GM19468 (cell line): Measurements from ENCODE around the gene GRID1.

Experiments
- ATAC-seq: cut with Tn5 transposase; IDR thresholded peaks from one replicate; pipeline ENCODE4 v1.9.1; 2021; ENCODE audit warnings: mild to moderate bottlenecking, moderate library complexity, moderate number of reproducible peaks; ENCODE audit not compliant: unreplicated experiment; ENCODE audit errors: extremely low read depth

GRID1 gene

DNA sequence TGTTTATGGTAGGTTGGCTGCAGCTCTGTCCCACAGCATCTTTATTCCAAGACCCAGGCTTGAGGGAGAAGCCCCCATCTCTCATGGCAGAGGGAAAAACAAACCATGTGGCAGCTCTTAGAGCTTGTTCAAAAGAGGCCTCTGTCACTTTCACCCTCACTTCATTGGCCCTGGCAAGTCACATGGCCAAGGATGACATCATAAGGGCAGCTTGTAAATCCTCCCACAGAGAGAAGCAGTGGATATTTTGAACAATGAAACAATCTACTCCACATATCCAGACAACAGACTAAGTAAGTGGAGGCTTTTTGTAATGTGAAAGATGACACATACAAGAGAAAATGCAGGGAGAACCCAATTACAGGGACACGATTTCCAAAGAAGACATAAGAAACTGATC lies 108.1 kb downstream of the GRID1 start:
- no peak for ATAC-seq

- no peak for ATAC-seq
Observed at GRCh38 chr10:86257683-86258082, 108.9 kb downstream of the GRID1 start.

DNA sequence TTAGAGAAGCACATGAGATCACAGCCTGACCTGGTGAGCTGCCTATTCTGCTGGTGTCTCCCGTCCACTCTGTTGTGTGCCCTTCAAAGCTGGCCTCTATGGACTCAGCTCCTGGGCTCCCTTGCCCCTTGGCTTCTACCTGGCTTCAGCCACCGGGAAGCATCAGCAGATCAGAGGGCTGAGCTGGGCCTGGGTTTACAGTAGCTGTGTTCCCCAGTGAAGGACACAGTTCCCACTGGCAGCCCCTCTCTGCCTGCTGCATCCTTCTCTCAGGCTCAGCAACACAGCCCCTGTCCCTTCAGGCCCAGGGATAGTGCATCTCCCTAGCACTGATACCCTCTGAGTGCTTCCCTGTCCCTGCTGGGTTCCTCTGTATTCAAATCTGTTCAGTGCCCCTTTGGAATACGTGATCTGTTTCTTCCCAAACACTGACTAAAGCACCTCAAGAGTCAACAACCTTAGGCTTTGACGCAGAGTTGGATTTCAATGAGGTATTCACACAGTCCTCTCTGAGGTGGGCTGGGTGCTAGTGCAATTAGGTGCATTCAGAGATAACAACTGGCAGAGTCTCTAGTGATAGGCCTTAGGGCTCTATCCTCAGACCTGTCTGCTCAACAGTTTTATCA lies 109.8 kb downstream of the GRID1 start:
- no peak for ATAC-seq

DNA sequence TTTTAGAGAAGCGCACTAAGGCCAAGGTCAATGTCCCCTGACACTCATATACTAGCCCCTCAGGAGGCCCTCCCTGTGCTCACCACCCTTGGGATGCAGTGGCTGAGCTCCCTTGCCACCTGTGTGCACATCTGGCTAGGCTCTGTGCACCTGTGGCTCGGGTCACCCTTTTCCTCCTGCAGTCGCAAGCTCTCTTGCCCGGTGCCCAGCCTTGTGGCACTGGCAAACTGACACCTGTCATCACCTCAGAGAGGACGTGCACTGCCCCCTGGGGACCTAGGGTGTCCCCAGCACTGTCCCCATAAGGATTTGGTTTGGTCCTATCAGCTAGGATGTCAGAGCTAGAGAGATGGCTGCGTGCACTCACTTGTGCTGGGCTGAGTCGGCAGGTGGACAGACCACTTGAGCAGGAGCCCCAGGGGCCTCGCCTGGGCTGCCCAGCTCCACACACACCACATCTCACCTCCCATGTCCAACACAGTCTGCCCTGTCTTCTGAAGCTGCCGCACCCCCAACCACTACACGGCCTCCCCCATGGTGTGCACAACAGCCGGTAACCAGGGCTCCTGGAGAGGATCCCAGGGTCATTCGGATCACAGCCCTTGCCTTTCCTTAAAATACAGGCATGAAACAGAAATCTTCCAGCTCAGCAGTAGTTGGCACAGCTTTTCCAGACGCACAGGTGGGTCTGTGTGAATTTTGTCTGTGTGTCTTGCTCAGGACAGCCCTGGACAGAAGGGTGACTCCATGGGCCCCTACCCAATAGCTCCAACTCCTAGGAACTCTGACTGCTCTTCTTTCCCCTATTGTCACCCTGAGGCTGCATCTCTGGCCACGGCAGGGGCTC lies 111.0 kb downstream of the GRID1 start:
- ATAC-seq = no peak

DNA sequence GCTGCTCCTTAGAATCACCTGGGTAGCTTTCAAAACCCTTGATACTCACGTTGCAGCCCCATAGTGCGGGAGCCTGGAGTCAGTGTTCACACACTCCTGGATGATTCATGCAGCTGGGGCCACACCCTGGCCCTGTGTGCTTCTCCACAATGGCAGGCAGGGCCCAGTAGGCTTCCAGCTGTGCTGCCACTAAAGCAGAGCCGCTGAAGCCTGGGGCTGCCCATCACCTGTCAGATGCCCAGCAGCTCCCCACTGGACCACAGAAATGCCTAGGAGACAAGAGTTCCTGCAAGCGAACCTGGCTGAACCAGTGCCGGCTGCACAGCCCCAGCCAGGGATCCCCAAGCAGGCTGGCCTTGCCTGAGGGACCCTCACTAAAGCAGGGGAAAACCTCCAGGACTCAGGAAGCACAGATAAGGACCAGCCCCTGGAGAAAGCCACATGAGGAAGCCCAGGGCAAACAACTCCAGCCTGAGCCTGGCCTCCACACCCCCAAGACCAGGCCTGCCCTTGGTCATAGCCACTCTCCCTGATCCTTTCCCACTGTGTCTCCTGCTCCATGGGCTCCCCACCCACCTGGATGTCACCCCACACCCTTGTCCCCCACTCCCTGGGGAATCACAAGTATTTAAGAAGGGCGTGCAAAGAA lies 111.9 kb downstream of the GRID1 start:
- no peak for ATAC-seq

- no peak for ATAC-seq
Observed at GRCh38 chr10:86254081-86254480, 112.5 kb downstream of the GRID1 start.

DNA sequence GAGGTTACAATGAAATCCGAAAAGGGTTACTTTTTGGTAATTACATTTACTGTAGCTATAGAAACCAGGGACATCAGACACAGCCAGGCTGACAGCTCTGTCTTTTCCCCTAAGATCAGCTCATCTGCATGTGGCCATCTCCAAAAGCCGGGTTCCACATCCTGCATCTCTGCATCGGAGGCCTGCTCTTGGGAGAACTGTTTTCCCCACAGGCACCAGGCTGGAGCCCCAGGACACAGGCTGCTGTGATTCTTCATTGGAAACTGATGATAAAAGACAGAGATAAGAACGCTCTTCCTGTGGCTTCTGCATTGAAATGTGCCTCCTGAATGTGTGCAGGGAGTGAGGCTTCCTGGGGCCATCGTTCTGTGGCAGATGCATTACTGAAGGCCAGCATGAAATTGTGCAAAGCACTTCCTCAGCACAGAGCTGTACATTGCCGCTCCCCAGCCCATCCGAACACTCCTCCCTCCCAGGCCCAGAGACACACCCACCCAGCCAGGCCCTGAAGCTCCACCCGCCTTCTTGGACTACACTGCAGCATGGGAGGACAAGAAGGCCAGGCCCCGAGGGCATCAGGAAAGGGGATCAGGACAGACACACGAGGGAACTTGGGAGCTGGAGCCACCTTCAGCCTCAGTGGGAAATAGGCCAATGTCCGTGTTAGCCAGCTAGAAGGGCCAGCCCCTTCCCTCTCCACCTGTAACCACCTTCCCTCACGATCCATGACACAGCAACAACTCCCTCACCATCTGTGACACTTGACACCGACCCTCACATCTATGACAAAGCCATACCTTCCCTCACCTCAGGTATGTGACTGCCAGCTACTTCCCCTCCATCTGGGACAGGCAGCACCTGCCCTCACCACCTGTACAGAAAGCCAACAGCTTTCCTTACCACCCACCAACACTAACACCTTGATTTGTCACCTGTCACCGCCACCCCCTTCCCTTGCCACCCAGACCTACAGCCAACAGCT lies 113.2 kb downstream of the GRID1 start:
- ATAC-seq = no peak

GRCh38 chr10:86252556-86252955 lies 114.0 kb downstream of the GRID1 start:
- ATAC-seq = no peak

DNA sequence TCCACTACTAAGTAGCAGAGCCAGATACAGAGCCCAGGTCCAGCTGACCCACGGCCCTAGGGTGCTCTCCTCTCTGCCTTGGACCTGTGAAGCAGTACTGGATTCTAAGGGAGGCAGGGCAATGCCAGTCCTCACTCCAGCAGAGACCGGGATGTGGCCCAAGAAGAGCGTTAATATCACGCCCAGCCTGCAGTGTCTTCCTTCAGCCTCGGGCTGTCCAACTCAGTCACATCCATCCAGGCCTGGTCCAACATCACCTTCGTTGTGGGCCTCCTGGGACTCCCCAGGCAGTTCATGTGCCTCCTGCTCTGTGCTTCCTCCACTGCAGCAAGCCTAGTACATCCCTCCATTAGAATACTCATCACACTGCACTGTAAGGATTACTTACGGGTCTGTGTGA lies 114.5 kb downstream of the GRID1 start:
- no peak for ATAC-seq

DNA sequence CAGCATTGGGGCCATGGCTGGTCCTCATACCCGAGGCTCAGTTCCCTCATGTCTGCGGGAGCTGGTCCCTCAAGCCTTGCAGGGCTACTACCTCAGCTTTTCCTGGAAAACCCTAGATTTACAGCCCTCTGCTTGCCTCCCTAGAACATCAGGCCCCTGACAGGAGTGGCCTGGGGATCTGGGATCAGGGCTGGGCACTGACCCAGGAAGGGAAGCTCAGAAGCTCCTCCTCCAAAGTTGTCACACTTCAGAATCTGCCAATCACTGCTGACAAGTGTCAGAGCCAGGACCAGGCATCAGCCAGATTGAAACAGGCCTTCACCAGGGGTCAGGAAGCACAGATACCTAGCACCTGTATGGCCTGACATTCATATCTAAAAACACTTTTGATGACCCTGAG lies 115.2 kb downstream of the GRID1 start:
- no peak for ATAC-seq

DNA sequence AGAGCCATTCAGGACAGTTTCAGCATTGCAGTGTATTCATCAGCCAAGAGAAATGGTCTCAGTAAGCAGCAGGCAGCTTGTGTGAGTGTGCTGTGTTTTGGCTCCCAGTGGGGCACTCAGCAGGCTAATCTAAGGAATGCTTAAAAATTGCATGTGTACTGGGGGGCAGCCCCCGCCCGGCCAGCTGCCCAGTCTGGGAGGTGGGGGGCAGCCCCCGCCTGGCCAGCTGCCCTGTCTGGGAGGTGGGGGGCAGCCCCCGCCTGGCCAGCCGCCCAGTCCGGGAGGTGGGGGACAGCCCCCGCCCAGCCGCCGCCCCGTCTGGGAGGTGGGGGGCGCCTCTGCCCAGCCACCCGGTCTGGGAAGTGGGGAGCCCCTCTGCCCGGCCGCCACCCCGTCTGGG lies 116.2 kb downstream of the GRID1 start:
- no peak for ATAC-seq

DNA sequence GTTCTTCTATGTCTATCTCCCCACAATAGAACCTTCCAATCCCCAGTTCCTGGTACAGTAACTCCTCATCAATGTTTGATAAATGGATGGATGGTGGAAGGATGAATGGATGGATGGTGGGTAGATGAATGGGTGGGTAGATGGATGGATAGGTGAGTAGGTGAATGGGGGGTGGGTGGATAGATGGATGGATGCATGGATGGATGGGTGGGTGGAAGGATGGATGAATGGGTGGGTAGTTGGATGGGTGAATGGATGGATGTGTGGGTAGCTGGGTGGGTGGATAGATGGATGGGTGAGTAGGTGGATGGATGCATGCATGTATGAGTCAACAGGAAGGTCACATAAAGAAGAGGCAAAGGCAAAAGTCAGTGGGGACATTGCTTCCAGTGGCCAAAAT lies 116.8 kb downstream of the GRID1 start:
- ATAC-seq = no peak

GRCh38 chr10:86248062-86248461 lies 118.5 kb downstream of the GRID1 start:
- no peak for ATAC-seq

DNA sequence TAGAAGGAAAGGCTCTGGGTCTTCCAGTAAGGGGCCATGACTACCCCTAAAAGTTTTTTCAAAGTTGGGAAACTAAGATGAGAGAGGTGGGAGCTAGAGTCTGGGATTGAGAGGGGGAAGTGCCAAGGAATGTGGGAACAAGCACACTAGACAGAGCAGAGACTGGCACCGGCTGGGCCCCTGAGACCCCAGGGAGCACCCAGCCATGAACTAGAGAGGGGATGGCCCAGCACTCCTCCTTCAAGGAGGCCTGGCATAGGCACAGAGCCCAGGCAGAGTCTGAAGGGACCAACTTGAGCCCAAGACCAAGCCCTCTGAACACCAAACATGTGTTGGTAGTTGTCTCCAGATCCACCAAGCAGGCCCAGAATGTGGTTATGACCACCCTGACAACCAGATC lies 119.0 kb downstream of the GRID1 start:
- no peak for ATAC-seq

DNA sequence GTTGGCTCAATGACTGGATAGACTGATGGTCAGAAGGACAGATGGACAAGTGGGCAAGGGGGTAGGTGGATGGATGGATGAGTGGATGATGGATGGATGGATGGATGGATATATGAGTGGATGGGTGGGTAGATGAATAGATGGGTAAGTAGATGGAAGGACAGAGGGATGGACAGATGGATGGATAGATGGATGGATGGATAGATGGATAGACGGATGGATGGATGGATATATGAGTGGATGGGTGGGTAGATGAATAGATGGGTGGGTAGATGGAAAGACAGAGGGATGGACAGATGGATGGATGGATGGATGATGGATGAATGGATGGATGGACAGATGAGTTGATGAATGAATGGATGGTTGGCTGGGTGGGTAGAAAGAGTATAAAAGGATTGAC lies 119.5 kb downstream of the GRID1 start:
- no peak for ATAC-seq

DNA sequence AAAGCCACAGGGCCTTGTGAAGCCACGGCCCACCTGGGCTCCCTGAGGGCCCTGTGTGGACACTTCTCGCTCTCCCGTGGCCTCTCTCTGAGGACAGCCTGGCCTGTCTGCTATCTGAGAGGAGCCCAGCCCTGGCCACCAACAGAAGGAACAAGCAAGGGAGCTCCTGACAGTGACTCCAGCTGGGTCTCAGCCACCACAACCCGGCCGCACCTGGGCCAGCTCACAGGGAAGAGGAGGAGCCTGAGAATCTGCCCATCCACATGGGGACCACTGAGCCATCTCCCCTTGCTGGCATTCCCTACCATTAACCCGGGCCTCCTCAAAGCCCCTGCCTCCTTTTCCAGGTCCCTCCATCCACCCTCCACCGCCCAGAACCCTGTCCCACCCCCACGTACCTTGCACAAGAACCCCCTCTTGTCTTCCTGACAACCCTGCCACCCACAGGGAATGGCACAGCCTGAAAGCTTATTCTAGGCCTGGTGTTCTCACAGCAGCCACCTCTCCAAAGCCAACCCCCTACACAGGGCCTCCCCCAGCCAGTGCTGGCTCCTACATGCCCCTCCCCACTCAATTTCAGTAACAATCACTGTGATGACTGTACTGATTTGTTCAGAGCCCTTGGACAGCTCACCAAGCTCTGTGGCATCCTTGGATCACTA lies 120.2 kb downstream of the GRID1 start:
- no peak for ATAC-seq

GRCh38 chr10:86245015-86245394 lies 121.6 kb downstream of the GRID1 start:
- ATAC-seq = no peak

DNA sequence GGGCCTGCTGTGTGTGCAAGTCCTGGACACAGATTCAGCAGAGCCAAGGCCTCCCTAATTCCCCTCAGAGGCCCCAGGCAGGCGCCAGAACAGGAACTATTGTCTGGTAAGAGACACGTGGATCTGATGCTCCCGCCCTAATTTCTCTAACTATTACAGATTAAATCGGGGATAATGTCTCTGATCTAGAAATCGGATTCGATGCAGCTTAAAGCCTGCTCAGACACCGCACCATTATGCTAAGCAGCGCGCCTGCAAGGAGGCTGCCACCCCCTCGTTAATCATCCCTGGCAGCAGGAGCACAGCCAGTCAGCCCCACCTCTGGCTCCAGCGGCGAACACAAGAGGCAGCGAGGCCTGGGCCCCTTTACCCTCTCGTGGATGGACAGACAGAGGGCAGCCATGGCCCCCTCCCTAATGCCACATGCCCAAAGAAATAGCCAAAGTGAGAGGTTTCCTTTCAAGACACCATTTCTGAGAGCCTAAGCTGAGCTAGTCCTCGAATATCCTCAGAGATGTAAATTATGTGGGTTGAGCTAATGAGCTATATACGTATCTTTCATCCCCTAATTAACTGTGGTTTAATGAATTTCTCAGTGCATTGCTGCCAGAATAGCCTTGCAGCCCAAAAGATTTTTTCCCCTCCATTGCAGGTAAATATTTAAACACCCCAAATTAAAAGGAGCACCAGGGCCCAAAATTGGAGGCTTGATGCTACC lies 122.1 kb downstream of the GRID1 start:
- no peak for ATAC-seq

DNA sequence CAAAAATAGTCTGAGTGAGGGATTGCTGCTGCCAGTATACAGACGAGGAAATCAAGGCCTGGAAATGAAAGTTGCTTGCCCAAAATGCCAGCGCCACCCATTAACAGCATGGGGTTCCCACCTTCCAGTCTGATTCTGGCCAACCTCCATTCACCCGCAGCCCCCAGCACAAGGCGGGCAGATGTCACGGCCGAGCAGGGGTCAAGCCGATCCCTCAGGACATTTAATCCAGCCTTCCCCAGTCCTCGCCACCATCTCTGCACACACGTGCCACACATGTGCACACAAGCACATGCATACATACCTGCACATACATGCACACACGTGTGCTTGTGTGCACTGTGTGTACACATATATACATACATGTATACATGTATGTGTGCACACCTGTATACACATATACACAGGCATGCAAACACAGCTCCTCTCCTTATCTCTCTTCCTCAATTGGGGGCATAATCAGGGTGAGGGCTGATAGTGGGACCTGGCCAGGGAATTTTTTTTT lies 122.9 kb downstream of the GRID1 start:
- no peak for ATAC-seq
